GM10266 (cell line): ENCODE data around the gene GPR153.

ENCODE experiments used
- DNase-seq: peaks from one replicate; pipeline ENCODE4 v3.0.0; 2012; ENCODE audit errors: extremely low spot score
- CTCF ChIP-seq: IDR thresholded peaks from 2 replicates; pipeline ENCODE4 v1.5.1; 2012; ENCODE audit warnings: mild to moderate bottlenecking, low read depth; ENCODE audit not compliant: control insufficient read depth, insufficient read depth; ENCODE audit errors: missing control alignments

GPR153 gene

GRCh38 chr1:6279066-6279465 lies 18.2 kb upstream of the GPR153 start:
- no peak for TF ChIP-seq CTCF
- DNase-seq = no peak

GRCh38 chr1:6278263-6278662 lies 17.4 kb upstream of the GPR153 start:
- TF ChIP-seq CTCF = no peak
- no peak for DNase-seq

- no peak for TF ChIP-seq CTCF
- no peak for DNase-seq
Measured at GRCh38 chr1:6276811-6277555, 16.1 kb upstream of the GPR153 start.

- TF ChIP-seq CTCF = no peak
- no peak for DNase-seq
Measured at GRCh38 chr1:6275826-6276782, 15.2 kb upstream of the GPR153 start.

GRCh38 chr1:6274622-6275139 lies 13.8 kb upstream of the GPR153 start:
- TF ChIP-seq CTCF = no peak
- DNase-seq = no peak

GRCh38 chr1:6274102-6274501 lies 13.2 kb upstream of the GPR153 start:
- no peak for DNase-seq

More at GRCh38 chr1:6274102-6274501, 13.2 kb upstream of the GPR153 start:
- TF ChIP-seq CTCF = no peak
